ENCODE results near the gene TOR2A.

GRCh38 chr9:127722055-127722745 is 12.9 kb downstream of the TOR2A start:
- TF ChIP-seq, protein P1, sequence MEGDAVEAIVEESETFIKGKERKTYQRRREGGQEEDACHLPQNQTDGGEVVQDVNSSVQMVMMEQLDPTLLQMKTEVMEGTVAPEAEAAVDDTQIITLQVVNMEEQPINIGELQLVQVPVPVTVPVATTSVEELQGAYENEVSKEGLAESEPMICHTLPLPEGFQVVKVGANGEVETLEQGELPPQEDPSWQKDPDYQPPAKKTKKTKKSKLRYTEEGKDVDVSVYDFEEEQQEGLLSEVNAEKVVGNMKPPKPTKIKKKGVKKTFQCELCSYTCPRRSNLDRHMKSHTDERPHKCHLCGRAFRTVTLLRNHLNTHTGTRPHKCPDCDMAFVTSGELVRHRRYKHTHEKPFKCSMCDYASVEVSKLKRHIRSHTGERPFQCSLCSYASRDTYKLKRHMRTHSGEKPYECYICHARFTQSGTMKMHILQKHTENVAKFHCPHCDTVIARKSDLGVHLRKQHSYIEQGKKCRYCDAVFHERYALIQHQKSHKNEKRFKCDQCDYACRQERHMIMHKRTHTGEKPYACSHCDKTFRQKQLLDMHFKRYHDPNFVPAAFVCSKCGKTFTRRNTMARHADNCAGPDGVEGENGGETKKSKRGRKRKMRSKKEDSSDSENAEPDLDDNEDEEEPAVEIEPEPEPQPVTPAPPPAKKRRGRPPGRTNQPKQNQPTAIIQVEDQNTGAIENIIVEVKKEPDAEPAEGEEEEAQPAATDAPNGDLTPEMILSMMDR (optimal IDR thresholded peaks at IDR 0.05 in 1 of 3, IDR thresholded peaks at IDR 0.05 in 1 of 3, conservative IDR thresholded peaks at IDR 0.05 in 1 of 3; ENCODE audit: extremely low read depth in 1 of 3, insufficient read depth in 2 of 3, low read length in 3 of 3) = no peak
- no peak for TF ChIP-seq EZH2 (IDR thresholded peaks at IDR 0.05; ENCODE audit: low read length)
